H1 (cell line): ENCODE results near the gene NUP88. TPM values are rescaled to one million over a fixed set of nuclear protein-coding genes. Genes with fewer than 3 reads are reported as not detected.

Source experiments
- CTCF ChIA-PET: fragments of 300-600 bp; sonication (Branson Sonifier 250); formaldehyde crosslinking; loops from one replicate; lab custom pipeline; 2021; ENCODE audit not compliant: partially characterized antibody; lab: Charles Lee
- POLR2A ChIA-PET: fragments of 300-600 bp; sonication (Branson Sonifier 250); formaldehyde crosslinking; loops from one replicate; lab custom pipeline; 2021; ENCODE audit warnings: inconsistent platforms; ENCODE audit not compliant: partially characterized antibody; lab: Charles Lee
- DNase-seq, 2 experiments: peaks; one replicate each; pipeline versions ENCODE4 v3.0.0 to v3.0.0-alpha.2; 2010 to 2022; ENCODE audit warnings: low spot score in 2 of 2, low read depth in 1 of 2, mixed read lengths in 1 of 2
- FAIRE-seq: peaks from 2 replicates; lab custom pipeline; 2011; peaks lifted over from hg19 to GRCh38; lab: Jason Lieb, UNC
- H2AFZ ChIP-seq: 2 replicates; pipeline ENCODE4 v1.8.1; 2012; ENCODE audit warnings: low read length, inconsistent platforms
- H2AK5ac ChIP-seq: 2 replicates; pipeline ENCODE4 v1.6.1; 2013; ENCODE audit warnings: low read depth, low read length
- H2BK120ac ChIP-seq: replicated peaks from 2 replicates; pipeline ENCODE3; 2013; ENCODE audit warnings: low read depth, low read length, inconsistent platforms
- H2BK12ac ChIP-seq: 2 replicates; pipeline ENCODE4 v1.6.1; 2013; ENCODE audit warnings: low read depth, low read length
- H2BK15ac ChIP-seq: 2 replicates; pipeline ENCODE4 v1.6.1; 2013; ENCODE audit warnings: low read length
- H2BK20ac ChIP-seq: 2 replicates; pipeline ENCODE4 v1.6.1; 2013; ENCODE audit warnings: low read length
- H2BK5ac ChIP-seq: 2 replicates; pipeline ENCODE4 v1.6.1; 2013; ENCODE audit warnings: low read depth, low read length
- H3K14ac ChIP-seq: 2 replicates; pipeline ENCODE4 v1.6.1; 2013; ENCODE audit warnings: inconsistent platforms; ENCODE audit not compliant: insufficient read length
- H3K18ac ChIP-seq: 2 replicates; pipeline ENCODE4 v1.6.1; 2013; ENCODE audit warnings: low read length; ENCODE audit errors: extremely low read depth
- H3K23ac ChIP-seq: 2 replicates; pipeline ENCODE4 v1.6.1; 2013; ENCODE audit warnings: inconsistent platforms; ENCODE audit not compliant: insufficient read length
- H3K23me2 ChIP-seq: 2 replicates; pipeline ENCODE4 v1.6.1; 2013; ENCODE audit warnings: low read depth, low read length
- H3K27ac ChIP-seq: 2 replicates; pipeline ENCODE4 v1.6.1; 2011; ENCODE audit warnings: low read depth, low read length, inconsistent platforms
- H3K27me3 ChIP-seq, 4 experiments: replicated peaks in 1 of 4; 1 replicate in 1 of 4; 2 replicates in 3 of 4; pipeline versions ENCODE4 v1.6.1 to v1.8.1; 2011 to 2013; ENCODE audit warnings: low read length in 3 of 4, mild to moderate bottlenecking in 3 of 4, inconsistent platforms in 2 of 4, mixed read lengths in 2 of 4, moderate library complexity in 1 of 4; ENCODE audit not compliant: control insufficient read depth in 3 of 4, insufficient read depth in 3 of 4; ENCODE audit errors: extremely low read depth in 1 of 4
- H3K36me3 ChIP-seq, 4 experiments: 2 replicates each; pipeline versions ENCODE4 v1.6.1 to v1.8.1; 2011 to 2013; ENCODE audit warnings: mild to moderate bottlenecking in 4 of 4, low read length in 3 of 4, moderate library complexity in 2 of 4, control low read depth in 1 of 4, inconsistent platforms in 1 of 4; ENCODE audit not compliant: insufficient read depth in 4 of 4, control insufficient read depth in 2 of 4
- H3K4ac ChIP-seq: replicated peaks from 2 replicates; pipeline ENCODE3; 2013; ENCODE audit warnings: low read length, low read depth, mixed read lengths, inconsistent platforms; ENCODE audit not compliant: insufficient read length
- H3K4me1 ChIP-seq, 4 experiments: replicated peaks in 1 of 4; 1 replicate in 1 of 4; 2 replicates in 3 of 4; pipeline versions ENCODE4 v1.6.1 to v1.8.1; 2011 to 2013; ENCODE audit warnings: low read length in 3 of 4, inconsistent platforms in 2 of 4, mixed read lengths in 1 of 4; ENCODE audit not compliant: insufficient read depth in 4 of 4, control insufficient read depth in 3 of 4
- H3K4me2 ChIP-seq, 2 experiments: 2 replicates each; pipeline versions ENCODE4 v1.6.1 to v1.8.1; 2011 to 2013; ENCODE audit warnings: low read depth in 2 of 2, low read length in 2 of 2, control low read depth in 1 of 2, inconsistent platforms in 1 of 2, mild to moderate bottlenecking in 1 of 2; ENCODE audit not compliant: insufficient read depth in 1 of 2
- H3K4me3 ChIP-seq, 4 experiments: fragments of 200-600, 300-600 bp in 1 of 4; sonication (generic), shearing (Covaris generic), sonication (Bioruptor Twin) in 1 of 4; 2 replicates each; pipeline versions ENCODE4 v1.5.1 to v1.8.1; 2011 to 2016; ENCODE audit warnings: low read length in 4 of 4, low read depth in 3 of 4, control low read depth in 2 of 4, inconsistent platforms in 2 of 4, mild to moderate bottlenecking in 2 of 4, mixed read lengths in 1 of 4, moderate library complexity in 1 of 4; ENCODE audit not compliant: insufficient read depth in 2 of 4; ENCODE audit errors: extremely low read depth in 1 of 4
- H3K56ac ChIP-seq: replicated peaks from 2 replicates; pipeline ENCODE3; 2013; ENCODE audit warnings: low read depth, mild to moderate bottlenecking, mixed read lengths, low read length, inconsistent platforms; ENCODE audit not compliant: insufficient read length
- H3K79me1 ChIP-seq: 2 replicates; pipeline ENCODE4 v1.6.1; 2013; ENCODE audit warnings: low read depth, low read length, control low read depth
- H3K79me2 ChIP-seq, 2 experiments: 2 replicates each; pipeline versions ENCODE4 v1.6.1 to v1.8.1; 2012 to 2013; ENCODE audit warnings: low read length in 2 of 2, mild to moderate bottlenecking in 2 of 2, inconsistent platforms in 1 of 2; ENCODE audit not compliant: insufficient read depth in 2 of 2, control insufficient read depth in 1 of 2
- H3K9ac ChIP-seq, 4 experiments: replicated peaks in 1 of 4; 1 replicate in 1 of 4; 2 replicates in 3 of 4; pipeline versions ENCODE4 v1.6.1 to v1.8.1; 2011 to 2013; ENCODE audit warnings: low read depth in 3 of 4, low read length in 3 of 4, control low read depth in 2 of 4, mild to moderate bottlenecking in 2 of 4, moderate library complexity in 2 of 4, inconsistent platforms in 1 of 4; ENCODE audit errors: extremely low read depth in 1 of 4
- H3K9me3 ChIP-seq, 2 experiments: 2 replicates each; pipeline versions ENCODE4 v1.6.1 to v1.8.1; 2012 to 2013; ENCODE audit warnings: mild to moderate bottlenecking in 2 of 2, moderate library complexity in 2 of 2, control low read depth in 1 of 2, inconsistent platforms in 1 of 2, low read depth in 1 of 2, low read length in 1 of 2, mixed read lengths in 1 of 2; ENCODE audit not compliant: insufficient read depth in 2 of 2
- H4K20me1 ChIP-seq, 2 experiments: replicated peaks in 1 of 2; 2 replicates each; pipeline versions ENCODE3 to v1.8.1; 2011 to 2013; ENCODE audit warnings: inconsistent platforms in 2 of 2, low read length in 2 of 2, mild to moderate bottlenecking in 1 of 2; ENCODE audit not compliant: insufficient read depth in 2 of 2, control insufficient read depth in 1 of 2
- H4K5ac ChIP-seq: 2 replicates; pipeline ENCODE4 v1.6.1; 2013; ENCODE audit warnings: low read length, low read depth, mixed read lengths, inconsistent platforms; ENCODE audit not compliant: insufficient read length
- H4K8ac ChIP-seq: 2 replicates; pipeline ENCODE4 v1.8.0; 2013; ENCODE audit warnings: mild to moderate bottlenecking, moderate library complexity, low read length, inconsistent platforms; ENCODE audit not compliant: insufficient read depth; ENCODE audit errors: extremely low read depth
- H4K91ac ChIP-seq: replicated peaks from 2 replicates; pipeline ENCODE3; 2013; ENCODE audit warnings: low read length, mixed read lengths, inconsistent platforms; ENCODE audit not compliant: insufficient read length
- ASH2L ChIP-seq: fragments of 200-600, 300-600 bp; sonication (generic); IDR thresholded peaks from one replicate; pipeline ENCODE4 v1.7.1; 2017; ENCODE audit warnings: low read length
- CHD2 ChIP-seq: IDR thresholded peaks from 2 replicates; pipeline ENCODE4 v1.6.1; 2012; ENCODE audit warnings: low read length, improper control_type of control experiment
- CTBP2 ChIP-seq: IDR thresholded peaks from 2 replicates; pipeline ENCODE4 v1.7.0; 2011; ENCODE audit warnings: borderline replicate concordance, mild to moderate bottlenecking, moderate library complexity, mixed read lengths, low read length; ENCODE audit not compliant: insufficient read depth, insufficient read length
- HDAC2 ChIP-seq, 2 experiments: fragments of 300-600 bp in 1 of 2; sonication (generic) in 1 of 2; IDR thresholded peaks; 2 replicates each; pipeline ENCODE4 v1.6.1; 2011 to 2012; ENCODE audit warnings: low read depth in 2 of 2, low read length in 2 of 2, mild to moderate bottlenecking in 2 of 2, moderate library complexity in 2 of 2, borderline replicate concordance in 1 of 2, inconsistent platforms in 1 of 2
- HDAC6 ChIP-seq: IDR thresholded peaks from one replicate; pipeline ENCODE4 v1.7.1; 2012; ENCODE audit warnings: low read depth, mild to moderate bottlenecking, inconsistent platforms, low read length, moderate library complexity
- JUN ChIP-seq: IDR thresholded peaks from 2 replicates; pipeline ENCODE4 v1.6.1; 2011; ENCODE audit warnings: low read depth, mild to moderate bottlenecking, improper control_type of control experiment, low read length
- NRF1 ChIP-seq: IDR thresholded peaks from 2 replicates; pipeline ENCODE4 v1.6.1; 2011; ENCODE audit warnings: mild to moderate bottlenecking, low read depth, low read length, improper control_type of control experiment
- PHF8 ChIP-seq: fragments of 200-600 bp; sonication (generic); conservative IDR thresholded peaks from 2 replicates; pipeline ENCODE4 v1.7.1; 2012; ENCODE audit warnings: low read depth, mild to moderate bottlenecking, inconsistent platforms, low read length, moderate library complexity
- RXRA ChIP-seq: IDR thresholded peaks from 2 replicates; pipeline ENCODE4 v1.6.1; 2011; ENCODE audit warnings: low read depth, mild to moderate bottlenecking, low read length, moderate library complexity; ENCODE audit not compliant: insufficient read depth
- SAP30 ChIP-seq: fragments of 300-600 bp; sonication (generic); IDR thresholded peaks from 2 replicates; pipeline ENCODE4 v1.7.1; 2012; ENCODE audit warnings: low read length, moderate library complexity, mild to moderate bottlenecking, inconsistent platforms; ENCODE audit not compliant: insufficient read depth, insufficient replicate concordance
- SP4 ChIP-seq: IDR thresholded peaks from 2 replicates; pipeline ENCODE4 v1.6.1; 2012; ENCODE audit warnings: low read length, inconsistent platforms
- TCF12 ChIP-seq: IDR thresholded peaks from 2 replicates; pipeline ENCODE4 v1.6.1; 2011; ENCODE audit warnings: low read depth, mild to moderate bottlenecking, low read length
- WGBS, 2 experiments: shearing (Covaris generic) in 1 of 2; methylation state at CpG; one replicate each; pipeline versions ENCODE4 v1.1.6 to v1.1.7; 2013 to 2015; ENCODE audit warnings: low lambda C conversion rate in 2 of 2, mixed read lengths in 2 of 2, inconsistent platforms in 1 of 2, low coverage in 1 of 2, missing lambda C conversion rate in 1 of 2; ENCODE audit not compliant: insufficient replicate concordance in 2 of 2, insufficient coverage in 1 of 2, insufficient read length in 1 of 2; ENCODE audit errors: extremely low coverage in 1 of 2, missing lambda C conversion rate in 1 of 2; 5-methylcytosine and 5-hydroxymethylcytosine counted together
- polyA plus RNA-seq, 7 experiments: library from polyadenylated mRNA; depleted of rRNA in 3 of 7; stranded (reverse) in 5 of 7; unstranded in 2 of 7; fragments of >200 nt in 5 of 7; fragments of 200-250 nt in 2 of 7; gene quantifications; 1 replicate in 5 of 7; 2 replicates in 1 of 7; 4 replicates in 1 of 7; pipeline versions ENCODE4 v1.2.1 to v1.2.3, GENCODE V29; 2011 to 2013; ENCODE audit warnings: missing spikeins in 2 of 7, mixed read lengths in 2 of 7
- total RNA-seq: library from RNA; stranded (reverse); fragmentation: NEBNext Ultra II Directional; extraction: Animal tissue kit (Norgen Biotek cat#: 25700); gene quantifications from 2 replicates; pipeline ENCODE4 v1.2.1, GENCODE V29; 2021

Gene NUP88
- total and polyA plus RNA-seq, 2 of the 8 experiments (the other 6 are each of a cell fraction or from before 2014, with no cell fraction given) = 77.4 to 105 TPM

GRCh38 chr17:5373112-5373511 lies 46.4 kb downstream of the NUP88 start:
- H3K23me2 ChIP-seq = no peaks in the 10 kb centered on the region; the same call in 1 of the 2 replicates
- 91% methylated on average over 6 of the region's 6 CpGs; no CpG with 5 or more reads in 1 of the 2 experiments for WGBS, 2 experiments
- peak overlapping the region in 1 of 4 experiments; percentile 45; a peak in 1 of 7 replicates for H3K9ac ChIP-seq
- H4K5ac ChIP-seq = no peak overlapping the region
- no peak overlapping the region for H4K8ac ChIP-seq
- H4K20me1 ChIP-seq = no peaks in the 10 kb centered on the region
- no peak overlapping the region for H2BK15ac ChIP-seq
- H3K9me3 ChIP-seq = no peaks in the 10 kb centered on the region
- POLR2A ChIA-PET = interaction anchor here (0.7 to 1.1 kb wide), 2 partner anchors 60 to 181 kb away, joined by 3 read pairs; no protein-coding TSS in a partner anchor
- no peak overlapping the region for H2AK5ac ChIP-seq
- H3K14ac ChIP-seq = no peak overlapping the region
- no peak for FAIRE-seq
- no peaks in the 10 kb centered on the region for H3K79me2 ChIP-seq
- H3K27me3 ChIP-seq = no peaks in the 10 kb centered on the region
- H3K36me3 ChIP-seq = peaks cover 6 to 53% (median 23%) of the 10 kb centered on the region in 4 experiments
- no peak overlapping the region for H3K56ac ChIP-seq
- H2AFZ ChIP-seq = no peak overlapping the region
- no peak overlapping the region for H3K4ac ChIP-seq
- no peak overlapping the region for H4K91ac ChIP-seq
- no peak overlapping the region for H2BK12ac ChIP-seq
- H3K4me2 ChIP-seq = no peak overlapping the region
- no peak overlapping the region for H3K4me3 ChIP-seq
- no peaks in the 10 kb centered on the region for H3K79me1 ChIP-seq
- H2BK120ac ChIP-seq = no peak overlapping the region
- no peak overlapping the region for H2BK5ac ChIP-seq
- CTCF ChIA-PET = interaction anchor here (0.6 to 1.0 kb wide), 2 partner anchors 86 to 126 kb away, joined by 3 read pairs; no protein-coding TSS in a partner anchor
- no peak for DNase-seq
- H3K4me1 ChIP-seq = no peaks in the 10 kb centered on the region
- H2BK20ac ChIP-seq = no peak overlapping the region
- H3K23ac ChIP-seq = no peak overlapping the region
- H3K18ac ChIP-seq = no peak overlapping the region
- no peak overlapping the region for H3K27ac ChIP-seq
- no peak for TF ChIP-seq SAP30
- no peak for TF ChIP-seq CTBP2
- TF ChIP-seq HDAC6 = no peak
- TF ChIP-seq JUN = no peak
- no peak for TF ChIP-seq TCF12
- no peak for TF ChIP-seq HDAC2 (IDR thresholded peaks at IDR 0.05; ENCODE audit: borderline replicate concordance in 1 of 2, low read depth in 2 of 2, low read length in 2 of 2)
- no peak for TF ChIP-seq RXRA
- no peak for TF ChIP-seq PHF8
- no peak for TF ChIP-seq NRF1
- no peak for TF ChIP-seq CHD2
- TF ChIP-seq ASH2L = no peak
- TF ChIP-seq SP4 = no peak
